ENCODE results near the gene MGAT3. TPM values are rescaled to one million over a fixed set of nuclear protein-coding genes. Genes with fewer than 3 reads are reported as not detected.
A peak's percentile ranks its signal among the peaks of the same experiment; 100 is the strongest.

MGAT3 gene
- total and polyA plus RNA-seq, 2 of the 8 experiments (the other 6 are each of a cell fraction or from before 2014, with no cell fraction given), result 4.3 to 9.2 TPM

GRCh38 chr22:39528681-39529486 lies 72.1 kb downstream of the MGAT3 start (continued):
- no peak for TF ChIP-seq POU5F1 (IDR thresholded peaks at IDR 0.05; ENCODE audit: low read depth, low read length)
- TF ChIP-seq SP2 (IDR thresholded peaks at IDR 0.05; ENCODE audit: low read length), result no peak
- TF ChIP-seq USF2 (IDR thresholded peaks at IDR 0.05; ENCODE audit: low read length), result no peak
- no peak for TF ChIP-seq ZNF274 (IDR thresholded peaks at IDR 0.05; ENCODE audit: borderline replicate concordance, extremely low read depth, low read length)
- no peak for TF ChIP-seq BACH1 (IDR thresholded peaks at IDR 0.05; ENCODE audit: low read length)
- peak; percentile 88 for TF ChIP-seq TEAD4 (IDR thresholded peaks at IDR 0.05; ENCODE audit: low read depth, low read length)
- TF ChIP-seq SRF (IDR thresholded peaks at IDR 0.05; ENCODE audit: low read depth, low read length), result no peak
- no peak for TF ChIP-seq NRF1 (IDR thresholded peaks at IDR 0.05; ENCODE audit: low read depth, low read length)
- peak; percentile 19 to 92; a peak in 2 of 4 replicates for TF ChIP-seq SIN3A (conservative IDR thresholded peaks at IDR 0.05 in 1 of 2, IDR thresholded peaks at IDR 0.05 in 1 of 2; ENCODE audit: low read depth in 1 of 2, low read length in 2 of 2)
- no peak for TF ChIP-seq CBX8 (IDR thresholded peaks at IDR 0.05; ENCODE audit: borderline replicate concordance, low read depth, low read length)
- no peak for TF ChIP-seq JUN (IDR thresholded peaks at IDR 0.05; ENCODE audit: low read depth, low read length)
- TF ChIP-seq POLR2A (IDR thresholded peaks at IDR 0.05; ENCODE audit: control extremely low read depth in 1 of 2, low read depth in 2 of 2, low read length in 2 of 2), result no peak; a peak in 1 of 3 replicates
- TF ChIP-seq TAF7 (optimal IDR thresholded peaks at IDR 0.05; ENCODE audit: borderline replicate concordance, low read depth, low read length), result peak; percentile 72
- peak; percentile 98 to 100 (median 98) for TF ChIP-seq CTCF (IDR thresholded peaks at IDR 0.05; ENCODE audit: control extremely low read depth in 1 of 3, insufficient read depth in 1 of 3, low read depth in 1 of 3, low read length in 3 of 3)
- no peak for TF ChIP-seq CHD2 (IDR thresholded peaks at IDR 0.05; ENCODE audit: low read length)
- no peak for TF ChIP-seq SUZ12 (IDR thresholded peaks at IDR 0.05; ENCODE audit: low read length)
- peak; percentile 81 for TF ChIP-seq MAX (IDR thresholded peaks at IDR 0.05)
- TF ChIP-seq YY1 (IDR thresholded peaks at IDR 0.05; ENCODE audit: low read depth, low read length), result peak; percentile 88
- no peak for TF ChIP-seq SAP30 (IDR thresholded peaks at IDR 0.05; ENCODE audit: insufficient read depth, insufficient replicate concordance, low read length)
- TF ChIP-seq KDM5A (IDR thresholded peaks at IDR 0.05; ENCODE audit: low read length), result no peak

Data from H1 (cell line).